Measurements from ENCODE around the gene COL4A6.

- TF ChIP-seq CTCF (conservative IDR thresholded peaks at IDR 0.05) (no peak), ZFX (IDR thresholded peaks at IDR 0.05) (no peak)
These were observed 90.4 kb downstream of the COL4A6 start for GRCh38 chrX:108347800-108348199.

Data from C4-2B (cell line).